ENCODE results near the gene PRR23E. TPM values are rescaled to one million over a fixed set of nuclear protein-coding genes. Genes with fewer than 3 reads are reported as not detected.

PRR23E gene
- total RNA-seq, 1 experiment from 2014 or later: not detected

DNA sequence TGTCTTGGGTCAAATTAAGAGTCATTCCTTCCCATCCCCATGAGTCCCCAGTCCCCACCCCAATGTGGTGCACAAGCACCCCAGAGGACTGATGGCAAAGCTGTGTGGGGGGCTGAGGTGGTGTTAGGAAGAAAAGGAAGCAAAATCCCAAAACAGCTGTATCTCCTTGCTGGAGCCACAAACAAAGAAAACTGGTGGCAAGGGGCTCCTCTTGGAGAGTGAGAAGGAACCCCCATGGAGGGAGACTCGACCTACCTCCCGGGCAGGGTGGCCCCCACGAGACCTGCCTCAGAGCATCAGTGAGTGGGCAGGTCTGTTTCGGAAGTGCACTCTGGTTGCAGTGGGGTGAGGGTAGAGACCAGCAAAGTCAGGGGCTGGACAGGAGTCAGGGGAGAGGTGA lies 29.2 kb downstream of the PRR23E start:
- no peaks in the 10 kb centered on the region for H3K79me2 ChIP-seq (ENCODE audit: low read depth)
- H3K36me3 ChIP-seq (ENCODE audit: low read depth): no peaks in the 10 kb centered on the region
- H3K27ac ChIP-seq: no peak overlapping the region
- peaks cover 14% of the 10 kb centered on the region; the same call in 1 of the 2 replicates for H3F3A ChIP-seq (ENCODE audit: insufficient read depth, low read depth)
- TF ChIP-seq, protein P1, sequence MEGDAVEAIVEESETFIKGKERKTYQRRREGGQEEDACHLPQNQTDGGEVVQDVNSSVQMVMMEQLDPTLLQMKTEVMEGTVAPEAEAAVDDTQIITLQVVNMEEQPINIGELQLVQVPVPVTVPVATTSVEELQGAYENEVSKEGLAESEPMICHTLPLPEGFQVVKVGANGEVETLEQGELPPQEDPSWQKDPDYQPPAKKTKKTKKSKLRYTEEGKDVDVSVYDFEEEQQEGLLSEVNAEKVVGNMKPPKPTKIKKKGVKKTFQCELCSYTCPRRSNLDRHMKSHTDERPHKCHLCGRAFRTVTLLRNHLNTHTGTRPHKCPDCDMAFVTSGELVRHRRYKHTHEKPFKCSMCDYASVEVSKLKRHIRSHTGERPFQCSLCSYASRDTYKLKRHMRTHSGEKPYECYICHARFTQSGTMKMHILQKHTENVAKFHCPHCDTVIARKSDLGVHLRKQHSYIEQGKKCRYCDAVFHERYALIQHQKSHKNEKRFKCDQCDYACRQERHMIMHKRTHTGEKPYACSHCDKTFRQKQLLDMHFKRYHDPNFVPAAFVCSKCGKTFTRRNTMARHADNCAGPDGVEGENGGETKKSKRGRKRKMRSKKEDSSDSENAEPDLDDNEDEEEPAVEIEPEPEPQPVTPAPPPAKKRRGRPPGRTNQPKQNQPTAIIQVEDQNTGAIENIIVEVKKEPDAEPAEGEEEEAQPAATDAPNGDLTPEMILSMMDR (conservative IDR thresholded peaks at IDR 0.05): no peak
- TF ChIP-seq EZH2 (IDR thresholded peaks at IDR 0.05; ENCODE audit: low read depth): no peak
- H3K9me3 ChIP-seq (ENCODE audit: insufficient read depth, low read depth): no peaks in the 10 kb centered on the region
- BruUV-seq (replicated peaks): no TSS peak
- H3K4me3 ChIP-seq: no peak overlapping the region
- no peaks in the 10 kb centered on the region for H3K27me3 ChIP-seq (ENCODE audit: insufficient read depth, low read depth)
- no peaks in the 10 kb centered on the region for H4K20me1 ChIP-seq (ENCODE audit: insufficient read depth)
- intact Hi-C loops (cut with micrococcal nuclease; ENCODE audit: unreplicated experiment): no loop called here
- H3K9me2 ChIP-seq (ENCODE audit: insufficient read depth): no peaks in the 10 kb centered on the region
- CTCF ChIA-PET: no interaction called here
- DNase-seq: no peak
- H3K4me2 ChIP-seq: no peak overlapping the region
- H2AFZ ChIP-seq: no peak overlapping the region
- H3K4me1 ChIP-seq (replicated peaks; ENCODE audit: insufficient read depth): peaks cover 14% of the 10 kb centered on the region
- POLR2A ChIA-PET (ENCODE audit: unreplicated experiment): no interaction called here

DNA sequence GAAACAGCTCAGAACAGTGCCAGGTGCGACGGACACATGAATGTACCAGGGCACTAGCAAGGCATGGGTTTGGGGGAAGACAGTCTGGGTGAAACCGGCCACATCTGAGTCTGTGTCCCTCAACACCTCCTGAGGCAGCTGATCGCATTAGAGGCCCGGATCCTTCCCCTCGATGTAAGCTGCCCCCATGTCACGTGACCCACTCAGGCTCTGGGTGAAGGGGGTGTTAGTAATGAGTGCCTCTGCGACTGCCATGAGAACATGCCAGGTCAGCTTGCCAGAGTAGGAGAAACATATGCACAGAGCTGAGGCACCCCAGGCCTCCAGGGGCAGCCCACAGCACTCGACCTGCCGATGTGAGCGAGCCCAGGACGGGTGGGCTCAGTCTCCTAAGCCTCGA lies 29.7 kb downstream of the PRR23E start:
- no peaks in the 10 kb centered on the region for H3K9me3 ChIP-seq (ENCODE audit: insufficient read depth, low read depth)

DNA sequence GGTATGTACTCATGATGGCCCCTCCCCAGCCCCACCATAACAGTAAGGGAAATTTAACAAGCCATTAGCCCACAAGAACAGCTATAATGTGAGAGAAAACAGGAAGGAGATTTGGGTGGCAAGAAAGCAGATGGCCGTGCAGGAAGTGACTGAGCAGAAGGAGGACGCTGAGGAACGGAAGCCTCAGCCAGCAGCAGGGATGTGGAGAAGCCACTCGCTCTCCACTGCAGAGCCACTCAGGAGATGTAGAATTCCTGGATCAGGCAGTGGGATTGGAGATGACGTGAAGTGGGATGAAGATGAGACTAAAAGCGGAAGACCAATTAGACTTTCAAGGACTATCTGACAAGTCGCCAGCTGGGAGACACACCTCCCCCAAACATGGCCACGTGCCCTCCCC lies 31.2 kb downstream of the PRR23E start:
- no peak overlapping the region for H2AFZ ChIP-seq

More for the DNA sequence above, 29.7 kb downstream of the PRR23E start:
- peaks cover 11% of the 10 kb centered on the region for H3K4me1 ChIP-seq (replicated peaks; ENCODE audit: insufficient read depth)
- H3K27ac ChIP-seq: no peak overlapping the region
- H3K4me3 ChIP-seq: no peak overlapping the region
- no TSS peak for BruUV-seq (replicated peaks)
- no peaks in the 10 kb centered on the region for H3K36me3 ChIP-seq (ENCODE audit: low read depth)
- intact Hi-C loops (cut with micrococcal nuclease; ENCODE audit: unreplicated experiment): no loop called here
- DNase-seq: no peak
- no peak overlapping the region for H2AFZ ChIP-seq
- CTCF ChIA-PET: no interaction called here
- peaks cover 9% of the 10 kb centered on the region; the same call in 1 of the 2 replicates for H3F3A ChIP-seq (ENCODE audit: insufficient read depth, low read depth)
- H3K27me3 ChIP-seq (ENCODE audit: insufficient read depth, low read depth): no peaks in the 10 kb centered on the region
- no peak for TF ChIP-seq EZH2 (IDR thresholded peaks at IDR 0.05; ENCODE audit: low read depth)
- TF ChIP-seq, protein P1 (conservative IDR thresholded peaks at IDR 0.05): no peak
- POLR2A ChIA-PET (ENCODE audit: unreplicated experiment): no interaction called here
- H3K79me2 ChIP-seq (ENCODE audit: low read depth): no peaks in the 10 kb centered on the region
- H3K4me2 ChIP-seq: no peak overlapping the region
- no peaks in the 10 kb centered on the region for H3K9me2 ChIP-seq (ENCODE audit: insufficient read depth)
- no peaks in the 10 kb centered on the region for H4K20me1 ChIP-seq (ENCODE audit: insufficient read depth)

More for the DNA sequence above, 31.2 kb downstream of the PRR23E start:
- no TSS peak for BruUV-seq (replicated peaks)
- POLR2A ChIA-PET (ENCODE audit: unreplicated experiment): no interaction called here
- Histone ChIP-seq H3K9me3 (ENCODE audit: insufficient read depth, low read depth) (no peaks in the 10 kb centered on the region), H3K4me1 (replicated peaks; ENCODE audit: insufficient read depth) (no peaks in the 10 kb centered on the region), H3K9me2 (ENCODE audit: insufficient read depth) (no peaks in the 10 kb centered on the region), H3K36me3 (ENCODE audit: low read depth) (no peaks in the 10 kb centered on the region), H3K27ac (no peak overlapping the region), H3K27me3 (ENCODE audit: insufficient read depth, low read depth) (no peaks in the 10 kb centered on the region), H3K79me2 (ENCODE audit: low read depth) (no peaks in the 10 kb centered on the region), H4K20me1 (ENCODE audit: insufficient read depth) (no peaks in the 10 kb centered on the region), H3F3A (ENCODE audit: insufficient read depth, low read depth) (no peaks in the 10 kb centered on the region), H3K4me2 (no peak overlapping the region), H3K4me3 (no peak overlapping the region)
- CTCF ChIA-PET: no interaction called here
- no peak for DNase-seq
- TF ChIP-seq EZH2 (IDR thresholded peaks at IDR 0.05; ENCODE audit: low read depth): no peak
- TF ChIP-seq, protein P1 (conservative IDR thresholded peaks at IDR 0.05): no peak
- intact Hi-C loops (cut with micrococcal nuclease; ENCODE audit: unreplicated experiment): no loop called here
